Mucosa of descending colon (tissue), 3 donors: ENCODE measurements around the gene SOCS2. TPM values are rescaled to one million over a fixed set of nuclear protein-coding genes. Genes with fewer than 3 reads are reported as not detected.
A peak's percentile ranks its signal among the peaks of the same experiment; 100 is the strongest.

Experiments
- ATAC-seq: fragments of 200-7000 bp; cut with Tn5 transposase; one replicate; pipeline ENCODE4 v1.9.1; 2020; ENCODE audit warnings: mild to moderate bottlenecking, moderate library complexity
- DNase-seq, 3 donors: peaks; one replicate each; pipeline ENCODE4 v3.0.0-alpha.2; 2020
- H3K36me3 ChIP-seq: fragments of 200-600 bp; one replicate; pipeline ENCODE4 v1.8.0; 2021; ENCODE audit warnings: low read depth, mild to moderate bottlenecking
- H3K4me1 ChIP-seq: fragments of 200-600 bp; one replicate; pipeline ENCODE4 v1.8.0; 2021; ENCODE audit warnings: low read depth, mild to moderate bottlenecking
- H3K4me3 ChIP-seq: fragments of 200-600 bp; one replicate; pipeline ENCODE4 v1.8.0; 2021; ENCODE audit warnings: mild to moderate bottlenecking
- H3K9me3 ChIP-seq: fragments of 200-600 bp; one replicate; pipeline ENCODE4 v1.8.0; 2021; ENCODE audit warnings: mild to moderate bottlenecking
- intact Hi-C, 2 donors: fragments of 100-400 bp; cut with DNase I in 1 of 2; cut with micrococcal nuclease in 1 of 2; formaldehyde crosslinking; loops; one replicate each; pipeline versions ENCODE4 v1.11.0 to v1.11.1; 2022; cut with DNase I, micrococcal nuclease
- total RNA-seq, 3 donors: library from RNA; stranded (reverse); fragmentation: NEBNext Ultra II Directional in 2 of 3; extraction: Animal tissue kit (Norgen Biotek cat#: 25700) in 2 of 3; gene quantifications; one replicate each; pipeline versions ENCODE4 v1.2.1 to v1.2.4, GENCODE V29; 2021 to 2023
- TF ChIP-seq, protein P1 (sequence below): fragments of 200-600 bp; IDR thresholded peaks from one replicate; pipeline ENCODE4 v1.8.0; 2022; ENCODE audit warnings: antibody characterized with exemption, mild to moderate bottlenecking
- donor health status: DM: no; HTN: no; CAD: no; lungs with moderate emphysema.
- donor health status: DM: no; HTN: no; CAD: no.
- donor health status: DM: no; HTN: yes; CAD: no.

SOCS2 gene
- total RNA-seq, 3 donors from 2014 or later = 23.3 to 40.7 (median 27.6) TPM

DNA sequence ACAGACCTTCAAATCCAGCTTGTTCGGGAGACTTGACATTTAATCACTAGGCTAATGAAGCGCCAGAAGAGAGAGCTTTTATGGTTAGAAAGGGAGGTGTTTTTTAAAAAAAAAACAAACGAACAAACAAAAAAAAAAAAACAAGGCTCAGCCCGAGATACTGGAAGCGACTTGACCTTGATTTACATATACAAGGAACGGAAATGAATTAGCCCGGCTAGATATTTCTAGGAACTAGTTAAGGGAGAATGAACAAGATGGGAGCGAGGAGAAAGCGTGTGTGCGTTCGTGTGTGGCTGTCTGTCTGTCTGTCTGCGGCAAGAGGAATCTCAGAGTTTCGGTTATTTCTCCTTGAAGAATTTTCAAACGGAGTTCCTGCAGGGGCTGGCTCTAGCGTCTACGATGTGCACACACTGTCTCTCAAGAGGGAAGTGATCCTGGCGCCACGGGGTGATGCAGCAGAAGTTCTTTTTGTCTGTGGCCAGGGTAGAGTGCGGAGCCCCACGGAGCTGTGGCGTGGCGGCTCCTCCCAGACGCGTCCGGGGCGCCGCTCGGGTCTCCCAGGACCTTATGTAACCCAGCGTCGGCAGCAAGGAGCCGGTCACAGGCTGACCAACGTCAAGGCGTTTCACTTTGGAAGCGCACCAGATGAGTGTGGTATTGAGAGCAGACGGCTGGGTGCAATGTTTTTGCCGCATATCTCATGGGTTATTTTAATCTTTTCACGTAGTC lies 18.8 kb downstream of the SOCS2 start:
- ATAC-seq (peak; percentile 88), DNase-seq (peak; percentile 66 to 74 (median 69))
- no peaks in the 10 kb centered on the region for H3K9me3 ChIP-seq
- H3K4me3 ChIP-seq = no peak overlapping the region
- no peaks in the 10 kb centered on the region for H3K4me1 ChIP-seq
- TF ChIP-seq, protein P1, sequence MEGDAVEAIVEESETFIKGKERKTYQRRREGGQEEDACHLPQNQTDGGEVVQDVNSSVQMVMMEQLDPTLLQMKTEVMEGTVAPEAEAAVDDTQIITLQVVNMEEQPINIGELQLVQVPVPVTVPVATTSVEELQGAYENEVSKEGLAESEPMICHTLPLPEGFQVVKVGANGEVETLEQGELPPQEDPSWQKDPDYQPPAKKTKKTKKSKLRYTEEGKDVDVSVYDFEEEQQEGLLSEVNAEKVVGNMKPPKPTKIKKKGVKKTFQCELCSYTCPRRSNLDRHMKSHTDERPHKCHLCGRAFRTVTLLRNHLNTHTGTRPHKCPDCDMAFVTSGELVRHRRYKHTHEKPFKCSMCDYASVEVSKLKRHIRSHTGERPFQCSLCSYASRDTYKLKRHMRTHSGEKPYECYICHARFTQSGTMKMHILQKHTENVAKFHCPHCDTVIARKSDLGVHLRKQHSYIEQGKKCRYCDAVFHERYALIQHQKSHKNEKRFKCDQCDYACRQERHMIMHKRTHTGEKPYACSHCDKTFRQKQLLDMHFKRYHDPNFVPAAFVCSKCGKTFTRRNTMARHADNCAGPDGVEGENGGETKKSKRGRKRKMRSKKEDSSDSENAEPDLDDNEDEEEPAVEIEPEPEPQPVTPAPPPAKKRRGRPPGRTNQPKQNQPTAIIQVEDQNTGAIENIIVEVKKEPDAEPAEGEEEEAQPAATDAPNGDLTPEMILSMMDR = no peak
- intact Hi-C loops = no loop called here
- no peaks in the 10 kb centered on the region for H3K36me3 ChIP-seq

DNA sequence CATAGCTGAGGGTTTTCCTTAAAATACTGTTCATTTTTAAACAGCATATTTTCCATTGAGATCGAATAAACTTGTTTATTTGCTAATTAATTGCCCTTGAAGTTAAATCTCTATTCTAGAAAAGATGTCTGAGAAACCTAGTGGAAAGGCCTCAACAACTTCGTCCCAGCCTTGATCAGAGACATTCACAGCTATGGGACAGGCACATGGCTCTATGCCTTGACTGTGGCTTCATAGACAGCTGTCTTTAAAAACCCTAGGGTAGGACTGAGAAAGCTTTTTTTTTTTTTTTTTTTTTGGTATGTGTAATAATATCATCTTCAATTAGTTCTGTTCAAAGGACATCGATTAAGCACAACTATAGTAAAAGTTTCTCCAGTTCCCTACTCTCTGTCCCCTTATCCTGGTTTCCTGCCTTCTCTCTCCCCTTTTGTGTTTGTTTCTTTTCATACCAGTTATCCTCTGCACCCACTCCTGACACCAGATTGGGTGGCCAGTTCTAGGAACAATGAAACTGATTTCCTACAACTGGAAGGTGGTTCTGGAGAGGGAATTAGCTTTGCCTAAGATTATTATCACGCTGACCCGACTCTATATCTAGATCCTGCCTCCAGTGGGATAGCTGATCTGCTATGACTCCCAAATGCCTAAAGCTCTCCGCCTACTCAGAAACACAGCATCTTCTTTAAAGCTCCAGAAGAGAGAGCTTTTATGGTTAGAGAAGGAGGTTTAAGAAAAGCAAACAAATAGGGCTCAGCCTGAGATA lies 20.3 kb downstream of the SOCS2 start:
- Histone ChIP-seq H3K9me3 (no peaks in the 10 kb centered on the region), H3K4me1 (no peaks in the 10 kb centered on the region), H3K4me3 (no peak overlapping the region), H3K36me3 (no peaks in the 10 kb centered on the region)
- no peak for DNase-seq
- TF ChIP-seq, protein P1 = no peak
- intact Hi-C loops = no loop called here
- ATAC-seq = no peak

DNA sequence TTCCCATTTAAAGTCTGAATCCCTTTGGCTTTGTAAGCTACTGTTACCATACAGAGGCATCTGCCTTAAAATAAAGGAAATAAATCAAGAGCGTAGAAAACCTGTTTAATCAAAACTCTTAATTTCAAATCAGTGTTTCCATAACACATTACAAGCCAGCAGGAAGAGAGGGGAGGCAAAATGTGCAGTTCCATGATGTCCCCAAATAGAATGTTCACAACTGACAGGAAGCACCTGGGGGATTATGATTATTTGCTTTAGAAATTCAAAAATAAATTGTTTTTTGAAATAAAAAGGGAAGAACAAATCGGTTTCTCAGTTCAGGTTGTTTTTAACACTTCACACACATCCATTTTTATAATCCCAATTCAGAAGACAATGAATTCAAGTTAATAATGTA lies 21.4 kb downstream of the SOCS2 start:
- Histone ChIP-seq H3K4me1 (no peaks in the 10 kb centered on the region), H3K36me3 (no peaks in the 10 kb centered on the region), H3K4me3 (no peak overlapping the region), H3K9me3 (no peaks in the 10 kb centered on the region)
- DNase-seq = no peak
- intact Hi-C loops = no loop called here
- ATAC-seq = no peak
- TF ChIP-seq, protein P1 = no peak

DNA sequence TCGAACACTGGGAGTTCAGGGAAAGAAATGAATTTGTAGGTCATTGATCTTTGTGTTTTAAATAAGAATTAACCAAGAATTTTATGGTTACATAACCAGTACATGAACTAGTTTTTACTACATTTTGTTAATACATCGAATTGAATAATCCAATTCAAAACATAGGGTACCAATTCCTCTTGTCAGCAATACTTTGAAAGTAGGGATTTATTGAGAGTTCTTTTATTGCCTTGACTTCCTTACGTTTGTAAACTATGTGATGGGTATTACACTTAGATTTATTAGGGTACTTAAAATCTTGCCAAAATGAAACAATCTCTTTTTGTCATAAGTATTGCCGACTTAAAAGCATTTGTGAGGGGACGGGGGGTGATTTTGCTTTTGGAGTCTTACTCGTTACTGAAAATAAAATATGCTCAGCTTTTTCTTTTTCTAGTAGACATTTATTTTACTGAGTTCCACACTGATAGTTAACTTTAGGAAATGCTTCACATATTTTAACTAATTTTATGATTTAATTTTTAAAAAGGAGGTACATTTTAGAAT lies 22.4 kb downstream of the SOCS2 start:
- no peaks in the 10 kb centered on the region for H3K9me3 ChIP-seq
- no peaks in the 10 kb centered on the region for H3K36me3 ChIP-seq
- TF ChIP-seq, protein P1 = no peak
- no peak for ATAC-seq
- intact Hi-C loops = no loop called here
- DNase-seq = no peak
- H3K4me3 ChIP-seq = no peak overlapping the region
- no peaks in the 10 kb centered on the region for H3K4me1 ChIP-seq

DNA sequence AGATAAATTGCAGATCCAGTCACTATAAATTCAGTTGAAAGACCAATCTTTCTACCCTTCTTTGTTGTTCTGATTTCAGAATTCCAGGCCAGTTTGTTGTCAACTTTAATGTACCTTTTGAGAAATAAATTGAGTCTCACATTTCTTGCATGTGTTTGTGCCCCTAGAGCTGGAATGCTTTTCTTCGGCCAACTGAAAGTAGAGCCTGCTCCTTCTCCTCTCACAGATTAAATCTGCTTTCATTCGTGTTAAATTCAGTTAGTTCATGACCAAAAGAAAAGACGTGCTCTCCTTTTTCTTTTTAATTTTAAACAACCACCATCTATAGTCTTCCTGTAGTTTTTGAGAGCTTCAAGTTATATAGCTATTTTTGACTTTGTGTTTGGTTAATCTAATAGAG lies 22.9 kb downstream of the SOCS2 start:
- Histone ChIP-seq H3K4me3 (no peak overlapping the region), H3K9me3 (no peaks in the 10 kb centered on the region), H3K36me3 (no peaks in the 10 kb centered on the region), H3K4me1 (no peaks in the 10 kb centered on the region)
- TF ChIP-seq, protein P1 = no peak
- no peak for ATAC-seq
- intact Hi-C loops = no loop called here
- no peak for DNase-seq
